ENCODE data around the gene MBOAT7.
"Not testable (repeated sequence)": the region's sequence is repeated elsewhere in the genome, so short reads cannot be mapped to it uniquely, and the experiment has no call there.

The MBOAT7 gene

DNA sequence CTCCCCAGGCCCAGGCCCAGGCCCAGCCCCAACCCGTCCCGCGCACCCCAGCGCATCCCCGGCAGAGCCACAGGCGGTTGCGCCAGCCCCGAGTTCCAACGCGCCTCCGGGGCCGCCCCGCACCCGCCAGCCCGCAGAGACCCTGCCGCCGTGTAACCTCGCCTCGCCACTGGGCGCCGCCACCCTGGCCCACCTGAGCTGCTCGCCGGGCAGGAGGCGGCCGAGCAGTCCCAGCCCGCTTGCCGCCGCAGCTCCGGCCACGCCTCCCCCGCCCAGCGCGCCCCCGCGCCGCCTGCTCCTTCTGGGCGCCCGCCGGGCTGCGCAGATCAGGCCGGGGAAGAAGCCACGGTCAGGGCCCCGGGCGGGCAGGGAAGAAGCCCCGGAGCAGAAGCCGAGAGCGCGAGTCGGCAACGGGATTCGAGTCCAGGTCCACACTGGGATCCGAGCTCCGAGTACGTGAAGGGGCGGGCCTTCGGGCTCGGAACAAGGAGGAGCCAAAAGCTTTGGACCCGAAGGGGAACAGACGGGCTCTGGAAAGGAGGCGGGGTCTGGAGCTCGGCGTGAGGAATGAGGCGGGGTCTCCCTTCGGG is at the start of gene MBOAT7:
Gene MBOAT7, minus strand, starts transcription at position 436 of the 590 bp plus-strand sequence. CDS start 1,072 bp downstream, outside the sequence.
- DNase-seq (ENCODE audit: low read depth) = no peak

DNA sequence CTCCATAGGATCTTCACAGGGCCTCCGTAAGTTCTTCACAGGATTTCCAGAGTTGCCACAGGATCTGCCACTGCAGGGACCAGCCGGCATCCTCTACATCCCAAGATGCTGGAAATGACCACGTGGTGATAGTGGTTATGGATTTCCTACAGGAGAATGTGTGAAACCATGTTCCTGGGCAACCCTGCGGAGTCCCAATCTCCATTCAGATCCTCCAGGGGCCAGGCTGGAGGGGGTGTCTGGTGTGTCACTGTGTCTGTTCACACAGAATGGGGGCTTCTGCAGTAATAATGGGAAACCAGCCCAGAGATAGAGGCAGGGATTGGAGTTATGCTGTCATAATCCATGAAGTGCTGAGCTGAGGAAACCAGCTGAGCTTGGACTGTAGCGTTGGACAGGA is 44.6 kb upstream of the MBOAT7 start:
- DNase-seq (ENCODE audit: low read depth) = no peak

DNA sequence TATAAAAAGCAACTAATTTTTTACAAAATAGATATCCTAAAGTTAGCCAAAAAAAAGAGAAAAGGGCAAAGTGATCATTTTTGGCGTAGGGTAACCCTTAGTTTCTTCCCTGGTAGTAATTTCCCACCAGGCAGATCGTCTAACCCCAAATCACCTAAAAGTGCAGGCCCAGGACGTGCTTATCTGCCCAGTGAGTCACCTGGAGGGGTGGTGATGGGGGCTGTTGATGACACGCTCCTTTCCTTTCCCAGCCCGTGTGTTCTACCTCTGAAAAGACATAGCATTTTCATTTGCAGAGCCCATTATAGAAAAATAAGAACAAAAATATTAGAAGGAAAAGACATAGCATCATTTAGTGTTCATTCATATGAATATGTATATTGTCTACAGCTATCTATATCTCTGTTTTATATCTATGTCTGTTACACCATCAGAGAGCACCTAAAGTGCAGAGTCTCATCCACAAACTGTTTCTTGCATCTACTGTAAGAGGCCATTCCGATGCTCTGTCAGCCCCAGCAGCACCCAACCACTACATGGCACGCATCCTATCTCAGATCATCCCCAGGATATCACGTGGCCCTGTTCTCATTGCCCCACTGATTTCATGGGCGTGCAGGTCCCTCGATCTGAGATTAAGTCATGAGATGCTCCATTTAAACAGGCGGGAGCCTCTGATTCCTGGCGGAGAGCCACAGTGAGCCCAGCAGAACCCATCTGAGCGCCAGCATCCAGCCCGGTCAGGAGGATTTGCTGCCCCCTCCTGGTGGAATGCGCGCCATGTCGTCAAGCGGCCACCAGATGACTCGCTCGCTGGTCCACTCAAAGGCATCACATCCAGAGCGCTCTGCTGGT is 41.9 kb upstream of the MBOAT7 start:
- peak; percentile 69 for DNase-seq (ENCODE audit: low read depth)

DNA sequence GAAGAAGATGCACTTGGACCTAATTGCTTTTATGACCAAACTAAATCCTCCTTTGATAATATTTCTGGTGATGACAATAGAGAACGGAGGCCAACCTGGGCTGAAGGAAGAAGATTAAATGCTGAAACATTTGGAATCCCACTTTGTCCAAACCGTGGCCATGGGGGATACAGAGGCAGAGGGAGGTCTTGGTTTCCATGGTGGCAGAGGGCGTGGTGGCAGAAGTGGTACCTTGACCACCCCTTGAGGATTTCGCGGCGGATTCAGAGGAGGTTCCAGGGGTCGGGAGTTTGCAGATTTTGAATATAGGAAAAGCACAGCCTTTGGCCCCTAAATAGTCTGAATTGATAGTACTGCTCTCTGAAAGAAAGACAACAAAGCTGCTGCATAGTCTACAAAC is 40.7 kb upstream of the MBOAT7 start:
- DNase-seq (ENCODE audit: low read depth) = no peak

GRCh38 chr19:54229146-54229545 is 39.8 kb upstream of the MBOAT7 start:
- no peak for DNase-seq (ENCODE audit: low read depth)

GRCh38 chr19:54224619-54225018 is 35.2 kb upstream of the MBOAT7 start:
- DNase-seq (ENCODE audit: low read depth) = not testable (repeated sequence)

GRCh38 chr19:54223937-54224281 is 34.5 kb upstream of the MBOAT7 start:
- DNase-seq (ENCODE audit: low read depth) = not testable (repeated sequence)

DNA sequence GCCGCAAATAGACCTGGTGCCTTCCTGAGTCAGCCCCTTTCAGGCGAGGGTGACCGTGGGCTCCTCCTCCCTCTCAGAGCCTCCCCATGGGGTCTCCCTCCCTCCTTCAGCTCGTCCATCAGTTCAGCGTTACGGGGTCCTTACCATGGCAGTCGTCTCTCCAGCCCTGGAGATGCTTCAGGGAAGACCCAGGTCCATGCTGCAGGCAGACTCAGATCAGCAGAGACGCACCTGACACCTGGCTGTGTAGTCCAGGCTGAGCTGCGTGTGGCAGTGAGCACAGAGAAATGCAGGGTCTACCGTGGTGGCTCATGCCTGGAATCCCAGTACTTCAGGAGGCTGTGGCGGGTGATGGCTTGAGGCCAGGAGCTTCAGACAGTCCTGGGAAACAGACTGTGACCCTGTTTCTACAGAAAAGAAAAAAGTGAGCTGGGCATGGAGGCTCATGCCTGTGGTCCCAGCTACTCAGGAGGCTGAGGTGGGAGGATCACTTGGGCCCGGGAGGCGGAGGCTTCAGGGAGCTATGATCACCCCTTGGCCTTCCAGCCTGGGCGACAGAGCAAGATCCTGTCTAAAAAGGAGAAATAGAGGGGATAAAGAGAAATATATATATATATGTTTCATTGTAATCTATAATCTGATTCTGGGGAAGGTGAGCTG is 34.0 kb upstream of the MBOAT7 start:
- not testable (repeated sequence) for DNase-seq (ENCODE audit: low read depth)

- not testable (repeated sequence) for DNase-seq (ENCODE audit: low read depth)
Observed at GRCh38 chr19:54222474-54223276, 33.3 kb upstream of the MBOAT7 start, which contains the start of gene LILRB3. LILRB3 (minus strand) TSS chr19:54223007; CDS start chr19:54222976, 31 bp downstream.

GRCh38 chr19:54221947-54222346 is 32.6 kb upstream of the MBOAT7 start:
- DNase-seq (ENCODE audit: low read depth) = not testable (repeated sequence)

DNA sequence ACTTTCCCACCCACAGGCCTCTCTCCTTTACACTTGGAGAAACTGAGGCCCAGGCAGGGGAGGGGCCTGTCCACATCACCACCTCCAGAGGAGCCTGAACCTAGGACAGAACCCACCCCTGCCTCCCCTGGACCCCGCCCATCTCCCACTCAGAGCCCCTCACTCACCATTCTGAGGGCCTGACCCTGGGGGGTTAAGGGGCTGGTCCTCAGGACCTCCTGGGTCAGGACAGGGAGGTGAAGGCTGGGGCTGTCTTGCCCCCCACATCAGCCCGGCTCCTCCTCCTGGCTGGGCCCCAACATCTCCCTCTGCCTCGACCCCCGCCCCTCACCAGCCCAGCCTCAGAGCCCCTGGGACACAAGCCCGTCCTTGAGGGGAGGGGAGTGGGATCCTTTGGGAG is 30.3 kb upstream of the MBOAT7 start:
- not testable (repeated sequence) for DNase-seq (ENCODE audit: low read depth)

- DNase-seq (ENCODE audit: low read depth) = no peak
Observed at GRCh38 chr19:54218960-54219661, 29.7 kb upstream of the MBOAT7 start.

- no peak for DNase-seq (ENCODE audit: low read depth)
Observed at GRCh38 chr19:54218259-54218658, 28.9 kb upstream of the MBOAT7 start.

DNA sequence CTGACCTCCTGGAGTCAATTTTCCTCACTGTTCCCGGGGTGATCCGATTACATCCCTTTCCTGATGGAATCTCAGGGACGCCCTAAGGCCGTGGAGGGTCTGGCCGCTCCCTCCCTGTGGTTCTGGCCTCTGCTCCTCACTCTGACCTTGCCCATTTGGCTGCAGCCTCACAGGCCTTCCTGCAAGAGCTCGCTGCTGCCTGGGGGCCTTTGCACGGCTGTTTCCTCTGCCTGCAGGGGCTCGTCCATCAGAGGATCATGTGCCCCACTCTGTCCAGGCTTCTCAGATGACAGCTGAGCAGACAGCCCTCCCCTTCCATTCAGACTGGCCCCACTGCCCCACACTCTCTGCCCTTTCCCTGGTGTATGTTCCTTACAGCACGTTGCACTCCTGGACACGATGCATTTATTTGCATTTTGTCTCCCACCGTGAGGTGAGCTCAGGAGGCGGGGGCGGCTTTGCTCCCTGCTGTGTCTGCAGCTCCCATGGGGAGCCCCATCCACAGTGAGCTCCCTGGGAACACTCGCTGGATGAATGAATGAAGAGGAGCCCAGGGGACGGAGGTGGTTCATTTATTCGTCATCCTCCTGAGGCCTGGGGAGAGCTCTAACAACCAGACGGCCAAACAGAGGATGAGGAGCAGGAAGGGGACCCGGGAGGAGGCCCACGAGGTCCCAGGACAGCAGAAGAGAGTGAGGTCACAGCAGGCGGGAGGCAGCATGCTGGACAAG is 28.3 kb upstream of the MBOAT7 start:
- not testable (repeated sequence) for DNase-seq (ENCODE audit: low read depth)

GRCh38 chr19:54216869-54217268 is 27.5 kb upstream of the MBOAT7 start:
- no peak for DNase-seq (ENCODE audit: low read depth)

DNA sequence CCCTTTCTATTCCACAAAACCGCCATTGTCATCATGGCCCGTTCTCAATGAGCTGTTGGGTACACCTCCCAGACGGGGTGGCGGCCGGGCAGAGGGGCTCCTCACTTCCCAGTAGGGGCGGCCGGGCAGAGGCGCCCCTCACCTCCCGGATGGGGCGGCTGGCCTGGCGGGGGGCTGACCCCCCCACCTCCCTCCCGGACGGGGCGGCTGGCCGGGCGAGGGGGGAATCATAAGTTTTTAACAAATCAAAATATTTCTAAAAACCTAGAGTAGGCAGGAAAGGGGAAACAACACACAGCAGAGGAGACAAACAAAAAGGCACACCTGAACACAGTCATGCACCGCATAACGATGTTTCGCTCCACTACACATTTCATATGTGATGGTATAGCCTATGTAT is 25.4 kb upstream of the MBOAT7 start:
- not testable (repeated sequence) for DNase-seq (ENCODE audit: low read depth)

GRCh38 chr19:54214217-54214616 is 24.8 kb upstream of the MBOAT7 start:
- DNase-seq (ENCODE audit: low read depth) = not testable (repeated sequence)

DNA sequence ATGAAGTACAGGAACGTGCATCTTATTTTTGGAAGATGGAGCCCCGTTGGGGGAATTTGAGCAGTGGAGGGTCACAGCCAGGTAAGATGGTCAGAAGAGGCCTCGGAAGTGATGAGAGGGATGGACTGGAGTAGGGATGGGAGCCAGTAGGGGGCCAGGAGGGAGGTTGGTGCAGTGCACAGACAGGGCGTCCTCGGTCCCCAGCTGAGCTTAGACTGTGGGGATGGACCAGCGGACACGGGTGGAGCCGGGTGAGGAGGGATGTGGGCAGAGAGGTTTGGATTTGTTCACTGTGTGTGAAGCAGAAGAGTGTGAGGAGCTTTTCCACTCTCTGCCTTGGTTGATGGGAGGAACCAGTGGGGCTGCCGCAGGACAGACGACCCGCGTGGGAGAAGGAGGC is 21.9 kb upstream of the MBOAT7 start:
- no peak for DNase-seq (ENCODE audit: low read depth)

- DNase-seq (ENCODE audit: low read depth) = no peak
Observed at GRCh38 chr19:54209811-54210494, 20.6 kb upstream of the MBOAT7 start.
